Nephron (organoid): ENCODE data around the gene SH3RF3.

Source experiments
- H3K27ac Mint-ChIP-seq, 3 experiments: 2 replicates each; pipeline ENCODE4 v1.8.0; 2020; ENCODE audit warnings: mixed read lengths in 3 of 3, mild to moderate bottlenecking in 2 of 3, moderate library complexity in 1 of 3
- H3K27me3 Mint-ChIP-seq: 2 replicates; pipeline ENCODE4 v1.8.0; 2021; ENCODE audit warnings: low read depth, mild to moderate bottlenecking, moderate library complexity, mixed read lengths
- H3K36me3 Mint-ChIP-seq: 2 replicates; pipeline ENCODE4 v1.8.0; 2020; ENCODE audit warnings: low read depth, mixed read lengths
- H3K4me1 Mint-ChIP-seq: 2 replicates; pipeline ENCODE4 v1.8.0; 2020; ENCODE audit warnings: mixed read lengths
- H3K4me3 Mint-ChIP-seq, 3 experiments: 2 replicates each; pipeline ENCODE4 v1.8.0; 2020; ENCODE audit warnings: mild to moderate bottlenecking in 3 of 3, mixed read lengths in 3 of 3, moderate library complexity in 2 of 3
- H3K9me3 Mint-ChIP-seq: 2 replicates; pipeline ENCODE4 v1.8.0; 2020; ENCODE audit warnings: mixed read lengths
- TF ChIP-seq, protein P1 (sequence below), 3 experiments: fragments of 200-600 bp; sonication (generic); IDR thresholded peaks; one replicate each; pipeline ENCODE4 v1.5.0; 2021; ENCODE audit warnings: antibody characterized with exemption in 3 of 3; ENCODE audit not compliant: unreplicated experiment in 3 of 3

SH3RF3 gene

GRCh38 chr2:109171444-109172334 is 42.7 kb downstream of the SH3RF3 start:
- peaks cover 20% of the 10 kb centered on the region for H3K27me3 Mint-ChIP-seq
- no peak overlapping the region for H3K4me3 Mint-ChIP-seq
- H3K36me3 Mint-ChIP-seq: peaks cover 3% of the 10 kb centered on the region
- H3K4me1 Mint-ChIP-seq: peaks cover 36% of the 10 kb centered on the region
- H3K9me3 Mint-ChIP-seq: peaks cover 9% of the 10 kb centered on the region
- TF ChIP-seq, protein P1, sequence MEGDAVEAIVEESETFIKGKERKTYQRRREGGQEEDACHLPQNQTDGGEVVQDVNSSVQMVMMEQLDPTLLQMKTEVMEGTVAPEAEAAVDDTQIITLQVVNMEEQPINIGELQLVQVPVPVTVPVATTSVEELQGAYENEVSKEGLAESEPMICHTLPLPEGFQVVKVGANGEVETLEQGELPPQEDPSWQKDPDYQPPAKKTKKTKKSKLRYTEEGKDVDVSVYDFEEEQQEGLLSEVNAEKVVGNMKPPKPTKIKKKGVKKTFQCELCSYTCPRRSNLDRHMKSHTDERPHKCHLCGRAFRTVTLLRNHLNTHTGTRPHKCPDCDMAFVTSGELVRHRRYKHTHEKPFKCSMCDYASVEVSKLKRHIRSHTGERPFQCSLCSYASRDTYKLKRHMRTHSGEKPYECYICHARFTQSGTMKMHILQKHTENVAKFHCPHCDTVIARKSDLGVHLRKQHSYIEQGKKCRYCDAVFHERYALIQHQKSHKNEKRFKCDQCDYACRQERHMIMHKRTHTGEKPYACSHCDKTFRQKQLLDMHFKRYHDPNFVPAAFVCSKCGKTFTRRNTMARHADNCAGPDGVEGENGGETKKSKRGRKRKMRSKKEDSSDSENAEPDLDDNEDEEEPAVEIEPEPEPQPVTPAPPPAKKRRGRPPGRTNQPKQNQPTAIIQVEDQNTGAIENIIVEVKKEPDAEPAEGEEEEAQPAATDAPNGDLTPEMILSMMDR (IDR thresholded peaks at IDR 0.05; ENCODE audit: unreplicated experiment in 3 of 3): no peak
- peak overlapping the region in 1 of 3 experiments; percentile 32 for H3K27ac Mint-ChIP-seq

- Mint-ChIP-seq H3K4me3 (no peak overlapping the region), H3K27ac (peak overlapping the region in 2 of 3 experiments; percentile 32 to 64), H3K36me3 (peaks cover 3% of the 10 kb centered on the region)
These were observed 43.6 kb downstream of the SH3RF3 start for GRCh38 chr2:109172556-109173105.

GRCh38 chr2:109173311-109174171 is 44.5 kb downstream of the SH3RF3 start:
- H3K4me3 Mint-ChIP-seq: peak overlapping the region in 1 of 3 experiments; percentile 17

More at GRCh38 chr2:109172556-109173105, 43.6 kb downstream of the SH3RF3 start:
- TF ChIP-seq, protein P1 (IDR thresholded peaks at IDR 0.05; ENCODE audit: unreplicated experiment in 3 of 3): no peak
- peaks cover 42% of the 10 kb centered on the region for H3K4me1 Mint-ChIP-seq
- peaks cover 20% of the 10 kb centered on the region for H3K27me3 Mint-ChIP-seq
- H3K9me3 Mint-ChIP-seq: peaks cover 9% of the 10 kb centered on the region

GRCh38 chr2:109174214-109174613 is 45.2 kb downstream of the SH3RF3 start:
- TF ChIP-seq, protein P1 (IDR thresholded peaks at IDR 0.05; ENCODE audit: unreplicated experiment in 3 of 3): no peak
- peaks cover 3% of the 10 kb centered on the region for H3K36me3 Mint-ChIP-seq
- peaks cover 58% of the 10 kb centered on the region for H3K4me1 Mint-ChIP-seq

More at GRCh38 chr2:109173311-109174171, 44.5 kb downstream of the SH3RF3 start:
- TF ChIP-seq, protein P1 (IDR thresholded peaks at IDR 0.05; ENCODE audit: unreplicated experiment in 3 of 3): no peak
- Mint-ChIP-seq H3K27me3 (peaks cover 17% of the 10 kb centered on the region), H3K36me3 (peaks cover under 1% of the 10 kb centered on the region), H3K9me3 (peaks cover 7% of the 10 kb centered on the region), H3K27ac (peak overlapping the region in 2 of 3 experiments; percentile 60 to 64), H3K4me1 (peaks cover 51% of the 10 kb centered on the region)

GRCh38 chr2:109174626-109175349 is 45.8 kb downstream of the SH3RF3 start:
- TF ChIP-seq, protein P1 (IDR thresholded peaks at IDR 0.05; ENCODE audit: unreplicated experiment in 3 of 3): no peak
- peaks cover 14% of the 10 kb centered on the region for H3K27me3 Mint-ChIP-seq
- no peak overlapping the region for H3K4me3 Mint-ChIP-seq
- peaks cover 12% of the 10 kb centered on the region for H3K9me3 Mint-ChIP-seq
- no peak overlapping the region for H3K27ac Mint-ChIP-seq
- peaks cover 59% of the 10 kb centered on the region for H3K4me1 Mint-ChIP-seq
- H3K36me3 Mint-ChIP-seq: peaks cover 3% of the 10 kb centered on the region

More at GRCh38 chr2:109174214-109174613, 45.2 kb downstream of the SH3RF3 start:
- Mint-ChIP-seq H3K27me3 (peaks cover 14% of the 10 kb centered on the region), H3K27ac (no peak overlapping the region), H3K4me3 (no peak overlapping the region), H3K9me3 (peaks cover 7% of the 10 kb centered on the region)
